HL-60 (cell line): ENCODE data around the gene FNDC3B.
A peak's percentile ranks its signal among the peaks of the same experiment; 100 is the strongest.

ENCODE experiments used
- DNase-seq, 2 experiments: peaks; one replicate each; pipeline ENCODE4 v3.0.0-alpha.2; 2010 to 2020; ENCODE audit warnings: low read depth in 1 of 2, low spot score in 1 of 2
- H3K27ac ChIP-seq: fragments of 250-450 bp; sonication (Bioruptor Pico); replicated peaks from 2 replicates; pipeline ENCODE4 v1.5.1; 2020; ENCODE audit warnings: mild to moderate bottlenecking, moderate library complexity
- H3K27me3 ChIP-seq: fragments of 250-450 bp; sonication (Bioruptor Pico); 2 replicates; pipeline ENCODE4 v1.5.1; 2021; ENCODE audit warnings: mild to moderate bottlenecking, moderate library complexity; ENCODE audit not compliant: insufficient read depth, poor library complexity, severe bottlenecking
- H3K4me3 ChIP-seq: replicated peaks from 2 replicates; pipeline ENCODE4 v1.5.1; 2011; ENCODE audit warnings: mild to moderate bottlenecking, control low read depth, low read length; ENCODE audit not compliant: insufficient read depth
- GABPA ChIP-seq: IDR thresholded peaks from 2 replicates; pipeline ENCODE4 v1.6.1; 2012; ENCODE audit warnings: low read depth
- POLR2AphosphoS5 ChIP-seq: IDR thresholded peaks from 2 replicates; pipeline ENCODE4 v1.6.1; 2012; ENCODE audit warnings: low read depth
- SPI1 ChIP-seq: IDR thresholded peaks from 2 replicates; pipeline ENCODE4 v1.6.1; 2012; ENCODE audit warnings: low read depth, mild to moderate bottlenecking, borderline replicate concordance
- TF ChIP-seq, protein P1 (sequence below): IDR thresholded peaks from 2 replicates; pipeline ENCODE4 v1.6.1; 2012; ENCODE audit warnings: low read depth; ENCODE audit not compliant: insufficient replicate concordance
- TF ChIP-seq, protein P2 (sequence below): IDR thresholded peaks from one replicate; pipeline ENCODE4 v1.5.1; 2011; ENCODE audit warnings: low read length, control low read depth, inconsistent platforms; ENCODE audit not compliant: insufficient read depth

Gene FNDC3B

DNA sequence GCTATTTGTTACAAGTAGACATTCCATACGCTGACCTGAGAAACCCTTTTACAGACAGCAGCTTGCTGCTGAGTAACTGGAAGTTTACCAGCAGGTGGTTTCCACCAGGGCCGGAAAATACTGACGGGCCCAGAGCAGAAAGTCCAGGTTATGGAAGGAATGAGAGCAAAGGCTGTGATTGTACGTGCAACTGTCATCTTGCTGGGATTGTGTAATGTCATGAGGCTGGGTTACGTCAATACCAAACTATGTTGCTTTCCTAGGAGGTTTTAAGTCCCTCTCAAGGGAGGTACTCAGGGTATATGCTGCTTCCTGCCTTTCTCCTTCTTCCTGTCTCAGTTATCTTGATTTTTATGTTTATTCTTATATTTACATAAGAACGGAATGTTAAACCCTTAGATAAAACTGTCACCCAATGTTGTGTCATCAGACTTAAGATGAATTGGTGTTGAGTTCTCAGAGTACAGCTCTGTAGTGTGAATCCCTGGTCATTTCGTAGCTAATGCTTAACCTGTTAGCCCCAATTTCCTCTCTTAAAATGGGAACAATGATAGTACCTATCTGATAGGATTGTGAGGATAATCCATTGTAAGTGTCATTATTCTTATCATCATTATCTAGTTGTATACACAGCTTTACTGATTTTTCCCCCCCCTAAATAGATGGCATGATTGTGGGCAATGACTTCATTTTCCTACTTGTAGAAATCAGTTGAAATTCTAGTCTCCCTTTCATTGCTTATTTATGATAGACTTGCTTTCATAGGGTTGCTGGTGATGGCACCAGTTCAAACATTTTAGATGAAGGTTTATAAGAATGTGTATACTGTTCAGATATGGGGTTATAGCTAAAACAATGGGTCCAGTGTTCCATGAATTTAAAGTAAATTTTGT is 101.4 kb downstream of the FNDC3B start:
- TF ChIP-seq, protein P1, sequence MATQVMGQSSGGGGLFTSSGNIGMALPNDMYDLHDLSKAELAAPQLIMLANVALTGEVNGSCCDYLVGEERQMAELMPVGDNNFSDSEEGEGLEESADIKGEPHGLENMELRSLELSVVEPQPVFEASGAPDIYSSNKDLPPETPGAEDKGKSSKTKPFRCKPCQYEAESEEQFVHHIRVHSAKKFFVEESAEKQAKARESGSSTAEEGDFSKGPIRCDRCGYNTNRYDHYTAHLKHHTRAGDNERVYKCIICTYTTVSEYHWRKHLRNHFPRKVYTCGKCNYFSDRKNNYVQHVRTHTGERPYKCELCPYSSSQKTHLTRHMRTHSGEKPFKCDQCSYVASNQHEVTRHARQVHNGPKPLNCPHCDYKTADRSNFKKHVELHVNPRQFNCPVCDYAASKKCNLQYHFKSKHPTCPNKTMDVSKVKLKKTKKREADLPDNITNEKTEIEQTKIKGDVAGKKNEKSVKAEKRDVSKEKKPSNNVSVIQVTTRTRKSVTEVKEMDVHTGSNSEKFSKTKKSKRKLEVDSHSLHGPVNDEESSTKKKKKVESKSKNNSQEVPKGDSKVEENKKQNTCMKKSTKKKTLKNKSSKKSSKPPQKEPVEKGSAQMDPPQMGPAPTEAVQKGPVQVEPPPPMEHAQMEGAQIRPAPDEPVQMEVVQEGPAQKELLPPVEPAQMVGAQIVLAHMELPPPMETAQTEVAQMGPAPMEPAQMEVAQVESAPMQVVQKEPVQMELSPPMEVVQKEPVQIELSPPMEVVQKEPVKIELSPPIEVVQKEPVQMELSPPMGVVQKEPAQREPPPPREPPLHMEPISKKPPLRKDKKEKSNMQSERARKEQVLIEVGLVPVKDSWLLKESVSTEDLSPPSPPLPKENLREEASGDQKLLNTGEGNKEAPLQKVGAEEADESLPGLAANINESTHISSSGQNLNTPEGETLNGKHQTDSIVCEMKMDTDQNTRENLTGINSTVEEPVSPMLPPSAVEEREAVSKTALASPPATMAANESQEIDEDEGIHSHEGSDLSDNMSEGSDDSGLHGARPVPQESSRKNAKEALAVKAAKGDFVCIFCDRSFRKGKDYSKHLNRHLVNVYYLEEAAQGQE, result no peak
- TF ChIP-seq GABPA (no peak), POLR2AphosphoS5 (no peak), SPI1 (no peak)
- TF ChIP-seq, protein P2, sequence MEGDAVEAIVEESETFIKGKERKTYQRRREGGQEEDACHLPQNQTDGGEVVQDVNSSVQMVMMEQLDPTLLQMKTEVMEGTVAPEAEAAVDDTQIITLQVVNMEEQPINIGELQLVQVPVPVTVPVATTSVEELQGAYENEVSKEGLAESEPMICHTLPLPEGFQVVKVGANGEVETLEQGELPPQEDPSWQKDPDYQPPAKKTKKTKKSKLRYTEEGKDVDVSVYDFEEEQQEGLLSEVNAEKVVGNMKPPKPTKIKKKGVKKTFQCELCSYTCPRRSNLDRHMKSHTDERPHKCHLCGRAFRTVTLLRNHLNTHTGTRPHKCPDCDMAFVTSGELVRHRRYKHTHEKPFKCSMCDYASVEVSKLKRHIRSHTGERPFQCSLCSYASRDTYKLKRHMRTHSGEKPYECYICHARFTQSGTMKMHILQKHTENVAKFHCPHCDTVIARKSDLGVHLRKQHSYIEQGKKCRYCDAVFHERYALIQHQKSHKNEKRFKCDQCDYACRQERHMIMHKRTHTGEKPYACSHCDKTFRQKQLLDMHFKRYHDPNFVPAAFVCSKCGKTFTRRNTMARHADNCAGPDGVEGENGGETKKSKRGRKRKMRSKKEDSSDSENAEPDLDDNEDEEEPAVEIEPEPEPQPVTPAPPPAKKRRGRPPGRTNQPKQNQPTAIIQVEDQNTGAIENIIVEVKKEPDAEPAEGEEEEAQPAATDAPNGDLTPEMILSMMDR, result no peak
- no peaks in the 10 kb centered on the region for H3K27me3 ChIP-seq
- peak overlapping the region; percentile 9 for H3K27ac ChIP-seq
- peak in 1 of 2 experiments; percentile 56 for DNase-seq
- no peak overlapping the region for H3K4me3 ChIP-seq

- no peaks in the 10 kb centered on the region for H3K27me3 ChIP-seq
- H3K27ac ChIP-seq, result peak overlapping the region; percentile 28
- no peak overlapping the region for H3K4me3 ChIP-seq
- no peak for DNase-seq
- TF ChIP-seq, protein P2, result no peak
- TF ChIP-seq SPI1, result no peak
- TF ChIP-seq GABPA, result no peak
- TF ChIP-seq POLR2AphosphoS5, result no peak
- TF ChIP-seq, protein P1, result no peak
Measured at GRCh38 chr3:172142051-172142863, 102.9 kb downstream of the FNDC3B start.

DNA sequence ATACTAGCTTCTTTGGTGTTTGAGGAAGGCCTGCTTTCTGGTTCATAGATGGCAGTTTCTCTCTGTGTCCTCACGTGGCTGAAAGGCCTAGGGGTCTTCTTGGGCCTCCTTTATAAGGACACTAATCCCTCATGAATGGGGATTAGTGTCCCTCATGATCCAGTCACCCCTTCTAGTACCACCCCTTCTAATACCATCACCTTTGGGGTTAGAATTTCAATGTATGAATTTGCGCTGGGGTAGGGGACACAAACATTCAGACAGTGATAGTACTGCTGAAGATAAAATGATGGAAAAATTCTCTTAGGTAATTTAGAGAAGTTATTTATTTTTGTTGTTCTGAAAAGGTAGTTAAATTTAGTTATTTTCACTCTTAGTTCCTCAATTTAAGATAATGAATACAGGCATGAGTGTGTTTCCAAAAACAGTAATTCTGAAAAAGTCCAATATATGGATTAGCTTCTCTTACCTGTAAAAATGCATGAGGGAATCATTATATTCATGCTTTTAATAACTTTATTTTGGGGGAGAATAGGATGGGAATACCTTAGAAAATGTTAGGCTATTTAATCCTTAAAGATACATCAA is 103.6 kb downstream of the FNDC3B start:
- H3K27ac ChIP-seq, result peak overlapping the region; percentile 28
- no peaks in the 10 kb centered on the region for H3K27me3 ChIP-seq
- no peak overlapping the region for H3K4me3 ChIP-seq
- no peak for TF ChIP-seq SPI1
- TF ChIP-seq, protein P1, result no peak
- TF ChIP-seq POLR2AphosphoS5, result no peak
- no peak for TF ChIP-seq GABPA
- TF ChIP-seq, protein P2, result no peak
- DNase-seq, result no peak
